ENCODE data around the gene CRYBG1. TPM values are rescaled to one million over a fixed set of nuclear protein-coding genes. Genes with fewer than 3 reads are reported as not detected.

Gene CRYBG1
- total RNA-seq, 1 donor from 2014 or later = 0.06 TPM

- Histone ChIP-seq H4K20me1 (ENCODE audit: low read depth) (no peaks in the 10 kb centered on the region), H3K36me3 (no peaks in the 10 kb centered on the region), H3K27me3 (no peaks in the 10 kb centered on the region), H3K79me2 (ENCODE audit: low read depth) (no peaks in the 10 kb centered on the region), H2AFZ (replicated peaks) (no peak overlapping the region), H3K4me3 (no peak overlapping the region), H3K9me3 (ENCODE audit: low read depth) (no peaks in the 10 kb centered on the region), H3K4me1 (no peaks in the 10 kb centered on the region), H3F3A (ENCODE audit: low read depth) (no peaks in the 10 kb centered on the region), H3K27ac (no peak overlapping the region), H3K4me2 (no peak overlapping the region), H3K9ac (no peak overlapping the region)
- Mint-ChIP-seq H3K4me3 (no peak overlapping the region), H3K36me3 (no peaks in the 10 kb centered on the region), H3K9me3 (peaks cover 6% of the 10 kb centered on the region), H3K4me1 (peaks cover 2% of the 10 kb centered on the region), H3K27ac (no peak overlapping the region), H3K27me3 (ENCODE audit: insufficient read depth, low read depth) (peaks cover 2% of the 10 kb centered on the region)
- no peak for DNase-seq (ENCODE audit: low spot score)
- TF ChIP-seq EZH2 (IDR thresholded peaks at IDR 0.05) = no peak
- TF ChIP-seq CTCF (IDR thresholded peaks at IDR 0.05) = no peak
- TF ChIP-seq EZH2phosphoT487 (IDR thresholded peaks at IDR 0.05) = no peak
These were observed 50.5 kb downstream of the CRYBG1 start for GRCh38 chr6:106411056-106411455.

- Histone ChIP-seq H3K4me3 (no peak overlapping the region), H3K27ac (no peak overlapping the region), H3F3A (ENCODE audit: low read depth) (no peaks in the 10 kb centered on the region), H2AFZ (replicated peaks) (peak overlapping the region; percentile 69), H4K20me1 (ENCODE audit: low read depth) (no peaks in the 10 kb centered on the region), H3K9me3 (ENCODE audit: low read depth) (no peaks in the 10 kb centered on the region), H3K79me2 (ENCODE audit: low read depth) (no peaks in the 10 kb centered on the region), H3K36me3 (no peaks in the 10 kb centered on the region), H3K4me1 (no peaks in the 10 kb centered on the region), H3K9ac (no peak overlapping the region), H3K27me3 (no peaks in the 10 kb centered on the region), H3K4me2 (no peak overlapping the region)
- TF ChIP-seq EZH2phosphoT487 (IDR thresholded peaks at IDR 0.05) = no peak
- TF ChIP-seq CTCF (IDR thresholded peaks at IDR 0.05) = no peak
- no peak for TF ChIP-seq EZH2 (IDR thresholded peaks at IDR 0.05)
- peaks cover 2% of the 10 kb centered on the region for H3K4me1 Mint-ChIP-seq
- DNase-seq (ENCODE audit: low spot score) = peak; percentile 10
- no peak overlapping the region for H3K27ac Mint-ChIP-seq
- no peaks in the 10 kb centered on the region for H3K36me3 Mint-ChIP-seq
- peaks cover 2% of the 10 kb centered on the region for H3K9me3 Mint-ChIP-seq
- no peak overlapping the region for H3K4me3 Mint-ChIP-seq
- peaks cover 2% of the 10 kb centered on the region for H3K27me3 Mint-ChIP-seq (ENCODE audit: insufficient read depth, low read depth)
These were observed 51.2 kb downstream of the CRYBG1 start for GRCh38 chr6:106411643-106412200.

GRCh38 chr6:106413016-106413415 is 52.5 kb downstream of the CRYBG1 start:
- Mint-ChIP-seq H3K27ac (no peak overlapping the region), H3K36me3 (no peaks in the 10 kb centered on the region), H3K4me1 (peaks cover 2% of the 10 kb centered on the region), H3K27me3 (ENCODE audit: insufficient read depth, low read depth) (peaks cover 4% of the 10 kb centered on the region), H3K9me3 (no peaks in the 10 kb centered on the region), H3K4me3 (no peak overlapping the region)
- no peaks in the 10 kb centered on the region for H3K27me3 ChIP-seq
- H3K79me2 ChIP-seq (ENCODE audit: low read depth) = no peaks in the 10 kb centered on the region
- no peak overlapping the region for H3K27ac ChIP-seq
- no peak overlapping the region for H3K9ac ChIP-seq
- H3K4me1 ChIP-seq = no peaks in the 10 kb centered on the region
- no peak overlapping the region for H3K4me2 ChIP-seq
- H3K9me3 ChIP-seq (ENCODE audit: low read depth) = no peaks in the 10 kb centered on the region
- no peaks in the 10 kb centered on the region for H4K20me1 ChIP-seq (ENCODE audit: low read depth)
- H3F3A ChIP-seq (ENCODE audit: low read depth) = no peaks in the 10 kb centered on the region
- H2AFZ ChIP-seq (replicated peaks) = no peak overlapping the region
- no peak overlapping the region for H3K4me3 ChIP-seq
- TF ChIP-seq EZH2phosphoT487 (IDR thresholded peaks at IDR 0.05) = no peak
- TF ChIP-seq EZH2 (IDR thresholded peaks at IDR 0.05) = no peak
- no peak for TF ChIP-seq CTCF (IDR thresholded peaks at IDR 0.05)
- no peak for DNase-seq (ENCODE audit: low spot score)
- no peaks in the 10 kb centered on the region for H3K36me3 ChIP-seq

Measured in neural progenitor cell (in vitro differentiated cells).